Pons (tissue), 1 donor: ENCODE measurements around the gene ABHD17A.
"Not testable (repeated sequence)": the region's sequence is repeated elsewhere in the genome, so short reads cannot be mapped to it uniquely, and the experiment has no call there.

Experiments used
- DNase-seq: peaks from one replicate; pipeline ENCODE4 v3.0.0-alpha.2; 2016; ENCODE audit warnings: low spot score

The ABHD17A gene

GRCh38 chr19:1910177-1910576, 24.9 kb upstream of the ABHD17A start:
- no peak for DNase-seq

GRCh38 chr19:1909761-1910080, 24.4 kb upstream of the ABHD17A start:
- no peak for DNase-seq

GRCh38 chr19:1908364-1908678, 23.0 kb upstream of the ABHD17A start:
- no peak for DNase-seq

- DNase-seq, result peak; percentile 82
Observed at GRCh38 chr19:1907563-1908363, 22.5 kb upstream of the ABHD17A start.

- DNase-seq, result no peak
Observed at GRCh38 chr19:1906985-1907562, 21.8 kb upstream of the ABHD17A start.

GRCh38 chr19:1905863-1906375, 20.6 kb upstream of the ABHD17A start:
- DNase-seq, result no peak

GRCh38 chr19:1905110-1905862, 20.0 kb upstream of the ABHD17A start, which contains the start of the genes ADAT3 and SCAMP4:
ADAT3 (plus strand) TSS chr19:1905399; CDS start chr19:1912048, 6,649 bp downstream.
SCAMP4 (plus strand) TSS chr19:1905399; CDS start chr19:1915020, 9,621 bp downstream.
- DNase-seq, result peak; percentile 97

- DNase-seq, result no peak
Observed at GRCh38 chr19:1904860-1905109, 19.5 kb upstream of the ABHD17A start.

- DNase-seq, result no peak
Observed at GRCh38 chr19:1902923-1903322, 17.6 kb upstream of the ABHD17A start.

GRCh38 chr19:1901940-1902404, 16.7 kb upstream of the ABHD17A start:
- peak; percentile 81 for DNase-seq

GRCh38 chr19:1896508-1896907, 11.2 kb upstream of the ABHD17A start:
- no peak for DNase-seq

- DNase-seq, result no peak
Observed at GRCh38 chr19:1893791-1894190, 8.5 kb upstream of the ABHD17A start.

- DNase-seq, result no peak
Observed at GRCh38 chr19:1889907-1890306, 4.6 kb upstream of the ABHD17A start.

- DNase-seq, result no peak
Observed at GRCh38 chr19:1888385-1888784, 3.1 kb upstream of the ABHD17A start.

- not testable (repeated sequence) for DNase-seq
Observed at GRCh38 chr19:1886360-1886759, 1.1 kb upstream of the ABHD17A start.

GRCh38 chr19:1884719-1885334, 469 bp downstream of the ABHD17A start:
- DNase-seq, result no peak

GRCh38 chr19:1884291-1884718, 991 bp downstream of the ABHD17A start:
- no peak for DNase-seq

- no peak for DNase-seq
Observed at GRCh38 chr19:1883784-1884183, 1.5 kb downstream of the ABHD17A start.

- DNase-seq, result no peak
Observed at GRCh38 chr19:1882786-1883692, 2.3 kb downstream of the ABHD17A start.

GRCh38 chr19:1882089-1882785, 3.1 kb downstream of the ABHD17A start:
- DNase-seq, result peak; percentile 84
